Measurements from ENCODE around the gene ZNF569.

ZNF569 gene

DNA sequence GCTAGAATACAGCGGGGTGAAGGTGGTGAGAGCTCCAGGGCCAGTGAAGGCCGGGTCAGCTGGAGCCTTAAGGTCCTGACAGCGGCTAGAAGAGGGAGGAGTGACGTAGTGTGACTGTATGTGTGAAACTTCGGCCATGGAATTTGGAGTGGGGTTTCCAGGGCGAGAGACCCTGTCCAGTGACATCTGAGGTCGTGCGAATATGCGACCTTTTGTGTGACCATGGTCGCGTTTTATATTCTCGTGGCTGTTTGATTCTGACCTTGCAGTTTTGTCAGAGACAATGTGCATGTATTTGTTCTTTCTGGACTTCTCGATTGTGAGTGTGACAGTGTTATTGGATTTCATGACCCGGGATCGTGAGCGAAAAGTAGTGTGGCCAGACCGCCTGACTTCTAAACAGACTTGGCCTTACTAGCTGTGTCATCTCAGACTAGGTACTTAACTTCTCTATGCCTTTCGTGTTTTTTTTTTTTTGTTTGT is 405 bp upstream of the ZNF569 start:
- Histone ChIP-seq H3K4me2 (ENCODE audit: insufficient read depth, low read length) (peak overlapping the region; percentile 82), H3K4me1 (ENCODE audit: insufficient read depth, low read length) (peaks cover 44% of the 10 kb centered on the region), H3K9ac (ENCODE audit: low read depth, low read length) (peak overlapping the region; percentile 77), H2AFZ (ENCODE audit: low read depth, low read length) (peak overlapping the region; percentile 91), H3K79me2 (ENCODE audit: insufficient read depth, low read length) (peaks cover 81% of the 10 kb centered on the region), H3K27ac (ENCODE audit: low read length) (peak overlapping the region; percentile 96), H3K4me3 (ENCODE audit: low read depth in 1 of 2, low read length in 2 of 2) (peak overlapping the region; percentile 68 to 84; a peak in 3 of 4 replicates), H3K36me3 (ENCODE audit: insufficient read depth, low read length) (peaks cover 44% of the 10 kb centered on the region), H3K9me3 (ENCODE audit: insufficient read depth, low read length, severe bottlenecking) (peaks cover 27% of the 10 kb centered on the region), H3K27me3 (ENCODE audit: insufficient read depth, low read length, poor library complexity) (no peaks in the 10 kb centered on the region), H4K20me1 (ENCODE audit: insufficient read depth, low read length) (no peaks in the 10 kb centered on the region)
- DNase-seq: no peak
- TF ChIP-seq EZH2 (IDR thresholded peaks at IDR 0.05; ENCODE audit: borderline replicate concordance, low read depth, low read length, severe bottlenecking): no peak
- TF ChIP-seq, protein P1, sequence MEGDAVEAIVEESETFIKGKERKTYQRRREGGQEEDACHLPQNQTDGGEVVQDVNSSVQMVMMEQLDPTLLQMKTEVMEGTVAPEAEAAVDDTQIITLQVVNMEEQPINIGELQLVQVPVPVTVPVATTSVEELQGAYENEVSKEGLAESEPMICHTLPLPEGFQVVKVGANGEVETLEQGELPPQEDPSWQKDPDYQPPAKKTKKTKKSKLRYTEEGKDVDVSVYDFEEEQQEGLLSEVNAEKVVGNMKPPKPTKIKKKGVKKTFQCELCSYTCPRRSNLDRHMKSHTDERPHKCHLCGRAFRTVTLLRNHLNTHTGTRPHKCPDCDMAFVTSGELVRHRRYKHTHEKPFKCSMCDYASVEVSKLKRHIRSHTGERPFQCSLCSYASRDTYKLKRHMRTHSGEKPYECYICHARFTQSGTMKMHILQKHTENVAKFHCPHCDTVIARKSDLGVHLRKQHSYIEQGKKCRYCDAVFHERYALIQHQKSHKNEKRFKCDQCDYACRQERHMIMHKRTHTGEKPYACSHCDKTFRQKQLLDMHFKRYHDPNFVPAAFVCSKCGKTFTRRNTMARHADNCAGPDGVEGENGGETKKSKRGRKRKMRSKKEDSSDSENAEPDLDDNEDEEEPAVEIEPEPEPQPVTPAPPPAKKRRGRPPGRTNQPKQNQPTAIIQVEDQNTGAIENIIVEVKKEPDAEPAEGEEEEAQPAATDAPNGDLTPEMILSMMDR (IDR thresholded peaks at IDR 0.05; ENCODE audit: borderline replicate concordance, extremely low read depth, low read length, poor library complexity, severe bottlenecking): no peak
- ATAC-seq (ENCODE audit: insufficient read depth, low read depth): no peak

DNA sequence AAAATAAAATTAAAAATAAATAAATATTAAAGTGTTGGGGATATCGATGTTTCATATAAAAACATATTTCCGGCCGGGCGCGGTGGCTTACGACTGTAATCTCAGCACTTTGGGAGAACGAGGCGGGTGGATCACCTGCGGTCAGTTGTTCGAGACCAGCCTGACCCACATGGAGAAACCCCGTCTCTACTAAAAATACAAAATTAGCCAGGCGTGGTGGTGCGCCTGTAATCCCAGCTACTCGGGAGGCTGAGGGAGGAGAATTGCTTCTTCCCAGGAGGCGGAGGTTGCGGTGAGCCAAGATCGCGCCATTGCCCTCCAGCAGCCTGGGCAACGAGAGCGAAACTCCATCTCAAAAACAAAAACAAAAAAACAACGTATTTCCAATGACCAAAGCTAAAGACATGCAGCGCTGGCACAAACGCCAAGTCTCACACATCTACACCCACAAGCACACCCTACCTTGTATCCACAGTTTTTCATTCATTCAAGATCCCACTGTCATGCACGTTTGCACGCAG is 907 bp downstream of the ZNF569 start:
- peak overlapping the region; percentile 96 for H3K27ac ChIP-seq (ENCODE audit: low read length)
- H3K9me3 ChIP-seq (ENCODE audit: insufficient read depth, low read length, severe bottlenecking): peaks cover 19% of the 10 kb centered on the region
- H4K20me1 ChIP-seq (ENCODE audit: insufficient read depth, low read length): no peaks in the 10 kb centered on the region
- no peaks in the 10 kb centered on the region for H3K27me3 ChIP-seq (ENCODE audit: insufficient read depth, low read length, poor library complexity)
- H3K79me2 ChIP-seq (ENCODE audit: insufficient read depth, low read length): peaks cover 75% of the 10 kb centered on the region
- H3K4me2 ChIP-seq (ENCODE audit: insufficient read depth, low read length): peak overlapping the region; percentile 82
- peak overlapping the region; percentile 77 for H3K9ac ChIP-seq (ENCODE audit: low read depth, low read length)
- H3K4me3 ChIP-seq (ENCODE audit: low read depth in 1 of 2, low read length in 2 of 2): peak overlapping the region; percentile 68 to 84
- DNase-seq (no peak), ATAC-seq (ENCODE audit: insufficient read depth, low read depth) (no peak)
- peak overlapping the region; percentile 91 for H2AFZ ChIP-seq (ENCODE audit: low read depth, low read length)
- peaks cover 44% of the 10 kb centered on the region for H3K36me3 ChIP-seq (ENCODE audit: insufficient read depth, low read length)
- peaks cover 42% of the 10 kb centered on the region for H3K4me1 ChIP-seq (ENCODE audit: insufficient read depth, low read length)
- TF ChIP-seq, protein P1 (IDR thresholded peaks at IDR 0.05; ENCODE audit: borderline replicate concordance, extremely low read depth, low read length, poor library complexity, severe bottlenecking): no peak
- TF ChIP-seq EZH2 (IDR thresholded peaks at IDR 0.05; ENCODE audit: borderline replicate concordance, low read depth, low read length, severe bottlenecking): no peak

DNA sequence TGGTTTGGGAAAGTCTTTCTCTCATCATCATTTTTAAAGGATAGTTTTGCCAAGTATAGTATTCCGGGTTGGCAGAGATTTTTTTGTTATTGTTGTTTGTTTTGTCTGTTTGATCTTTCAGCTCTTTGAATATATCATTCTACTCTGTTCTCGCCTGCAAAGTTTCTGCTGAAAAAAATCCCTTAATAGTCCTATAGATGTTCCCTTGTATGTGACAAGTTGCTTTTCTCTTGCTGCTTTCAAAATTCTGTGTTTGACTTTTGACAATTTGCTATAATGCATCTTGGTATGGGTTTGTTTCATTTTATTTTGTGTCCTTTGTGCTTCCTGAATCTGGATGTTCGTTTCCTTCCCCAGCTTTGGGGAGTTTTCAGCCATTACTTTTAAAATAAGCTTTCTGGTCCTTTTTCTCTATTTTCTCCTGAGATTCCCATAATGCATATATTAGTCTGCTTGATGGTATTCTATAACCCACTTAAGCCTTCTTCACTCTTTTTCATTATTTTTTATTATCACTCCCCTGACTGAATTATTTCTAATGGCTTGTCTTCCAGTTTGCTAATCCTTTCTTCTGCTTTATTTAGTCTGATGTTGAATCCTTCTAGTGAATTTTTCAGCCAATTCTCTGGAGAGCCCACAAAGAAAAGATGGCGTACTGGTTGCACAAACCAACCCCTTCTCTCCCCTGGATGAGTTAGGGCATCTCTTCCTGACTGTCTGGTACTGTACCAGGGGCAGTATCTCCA is 14.6 kb downstream of the ZNF569 start:
- Histone ChIP-seq H2AFZ (ENCODE audit: low read depth, low read length) (no peak overlapping the region), H3K36me3 (ENCODE audit: insufficient read depth, low read length) (peaks cover 43% of the 10 kb centered on the region), H4K20me1 (ENCODE audit: insufficient read depth, low read length) (no peaks in the 10 kb centered on the region), H3K27me3 (ENCODE audit: insufficient read depth, low read length, poor library complexity) (no peaks in the 10 kb centered on the region), H3K4me2 (ENCODE audit: insufficient read depth, low read length) (no peak overlapping the region), H3K27ac (ENCODE audit: low read length) (no peak overlapping the region), H3K4me1 (ENCODE audit: insufficient read depth, low read length) (no peaks in the 10 kb centered on the region), H3K9ac (ENCODE audit: low read depth, low read length) (no peak overlapping the region), H3K79me2 (ENCODE audit: insufficient read depth, low read length) (no peaks in the 10 kb centered on the region), H3K9me3 (ENCODE audit: insufficient read depth, low read length, severe bottlenecking) (peaks cover 71% of the 10 kb centered on the region), H3K4me3 (ENCODE audit: low read depth in 1 of 2, low read length in 2 of 2) (no peak overlapping the region)
- DNase-seq (no peak), ATAC-seq (ENCODE audit: insufficient read depth, low read depth) (no peak)
- TF ChIP-seq, protein P1 (IDR thresholded peaks at IDR 0.05; ENCODE audit: borderline replicate concordance, extremely low read depth, low read length, poor library complexity, severe bottlenecking): no peak
- no peak for TF ChIP-seq EZH2 (IDR thresholded peaks at IDR 0.05; ENCODE audit: borderline replicate concordance, low read depth, low read length, severe bottlenecking)
